Mucosa of descending colon (tissue), 3 donors: ENCODE measurements around the gene FGG. TPM values are rescaled to one million over a fixed set of nuclear protein-coding genes. Genes with fewer than 3 reads are reported as not detected.

Experiments used
- ATAC-seq: fragments of 200-7000 bp; cut with Tn5 transposase; one replicate; pipeline ENCODE4 v1.9.1; 2020; ENCODE audit warnings: mild to moderate bottlenecking, moderate library complexity
- DNase-seq, 3 donors: peaks; one replicate each; pipeline ENCODE4 v3.0.0-alpha.2; 2020
- H3K36me3 ChIP-seq: fragments of 200-600 bp; one replicate; pipeline ENCODE4 v1.8.0; 2021; ENCODE audit warnings: low read depth, mild to moderate bottlenecking
- H3K4me1 ChIP-seq: fragments of 200-600 bp; one replicate; pipeline ENCODE4 v1.8.0; 2021; ENCODE audit warnings: low read depth, mild to moderate bottlenecking
- H3K4me3 ChIP-seq: fragments of 200-600 bp; one replicate; pipeline ENCODE4 v1.8.0; 2021; ENCODE audit warnings: mild to moderate bottlenecking
- H3K9me3 ChIP-seq: fragments of 200-600 bp; one replicate; pipeline ENCODE4 v1.8.0; 2021; ENCODE audit warnings: mild to moderate bottlenecking
- CTCF ChIP-seq: fragments of 200-600 bp; IDR thresholded peaks from one replicate; pipeline ENCODE4 v1.8.0; 2022; ENCODE audit warnings: antibody characterized with exemption, mild to moderate bottlenecking
- intact Hi-C, 2 donors: fragments of 100-400 bp; cut with DNase I in 1 of 2; cut with micrococcal nuclease in 1 of 2; formaldehyde crosslinking; loops; one replicate each; pipeline versions ENCODE4 v1.11.0 to v1.11.1; 2022; cut with DNase I, micrococcal nuclease
- long read RNA-seq, 2 donors: library from polyadenylated mRNA; unstranded; transcript quantifications; one replicate each; pipeline ENCODE4 v2.0.0, GENCODE V29; 2019 to 2021
- total RNA-seq, 3 donors: library from RNA; stranded (reverse); fragmentation: NEBNext Ultra II Directional in 2 of 3; extraction: Animal tissue kit (Norgen Biotek cat#: 25700) in 2 of 3; gene quantifications; one replicate each; pipeline versions ENCODE4 v1.2.1 to v1.2.4, GENCODE V29; 2021 to 2023
- donor health status: DM: no; HTN: no; CAD: no; lungs with moderate emphysema.
- donor health status: DM: no; HTN: no; CAD: no.
- donor health status: DM: no; HTN: yes; CAD: no.

FGG gene
- under 1 TPM in 1 of 3 donors, not detected in 2; 0.69 TPM for total RNA-seq
- long read RNA-seq, donor 1 = 0 reads
- long read RNA-seq, donor 2 = 0 reads

- no peak for TF ChIP-seq CTCF
- H3K9me3 ChIP-seq = no peaks in the 10 kb centered on the region
- intact Hi-C loops = no loop called here
- peaks cover 13% of the 10 kb centered on the region for H3K4me1 ChIP-seq
- no peak for DNase-seq
- H3K4me3 ChIP-seq = no peak within 1 kb of the TSS
- no peaks in the 10 kb centered on the region for H3K36me3 ChIP-seq
- no peak for ATAC-seq
These were observed at the start of gene FGG for GRCh38 chr4:154612472-154613414. TSS of gene FGG (minus strand) at chr4:154612656. CDS start at chr4:154612609, 47 bp downstream.

- Histone ChIP-seq H3K36me3 (no peaks in the 10 kb centered on the region), H3K9me3 (no peaks in the 10 kb centered on the region), H3K4me3 (no peak overlapping the region), H3K4me1 (no peaks in the 10 kb centered on the region)
- intact Hi-C loops = no loop called here
- DNase-seq (no peak), ATAC-seq (no peak)
- TF ChIP-seq CTCF = no peak
These were observed 47.6 kb upstream of the FGG start for GRCh38 chr4:154660052-154660451.

- H3K4me1 ChIP-seq = no peaks in the 10 kb centered on the region
- ATAC-seq = no peak
- no peaks in the 10 kb centered on the region for H3K36me3 ChIP-seq
- H3K9me3 ChIP-seq = no peaks in the 10 kb centered on the region
- intact Hi-C loops = no loop called here
- no peak for DNase-seq
- no peak overlapping the region for H3K4me3 ChIP-seq
- no peak for TF ChIP-seq CTCF
These were observed 46.4 kb upstream of the FGG start for GRCh38 chr4:154658680-154659405.

- intact Hi-C loops = no loop called here
- TF ChIP-seq CTCF = no peak
- no peak for ATAC-seq
- no peak for DNase-seq
- H3K9me3 ChIP-seq = no peaks in the 10 kb centered on the region
- H3K36me3 ChIP-seq = no peaks in the 10 kb centered on the region
- no peaks in the 10 kb centered on the region for H3K4me1 ChIP-seq
- no peak overlapping the region for H3K4me3 ChIP-seq
These were observed 31.0 kb upstream of the FGG start for GRCh38 chr4:154643493-154643892.

GRCh38 chr4:154642373-154643009, 30.0 kb upstream of the FGG start:
- Histone ChIP-seq H3K4me3 (no peak overlapping the region), H3K4me1 (no peaks in the 10 kb centered on the region), H3K36me3 (no peaks in the 10 kb centered on the region), H3K9me3 (no peaks in the 10 kb centered on the region)
- ATAC-seq (no peak), DNase-seq (no peak)
- TF ChIP-seq CTCF = no peak
- intact Hi-C loops = no loop called here
